ENCODE measurements around the gene COQ7. TPM values are rescaled to one million over a fixed set of nuclear protein-coding genes. Genes with fewer than 3 reads are reported as not detected.

Gene COQ7
- 12.8 TPM for polyA plus RNA-seq (2013, experiment 1 of 2; ENCODE audit: insufficient read length)
- 12.4 TPM for polyA plus RNA-seq (2013, experiment 2 of 2; ENCODE audit: insufficient read length)

DNA sequence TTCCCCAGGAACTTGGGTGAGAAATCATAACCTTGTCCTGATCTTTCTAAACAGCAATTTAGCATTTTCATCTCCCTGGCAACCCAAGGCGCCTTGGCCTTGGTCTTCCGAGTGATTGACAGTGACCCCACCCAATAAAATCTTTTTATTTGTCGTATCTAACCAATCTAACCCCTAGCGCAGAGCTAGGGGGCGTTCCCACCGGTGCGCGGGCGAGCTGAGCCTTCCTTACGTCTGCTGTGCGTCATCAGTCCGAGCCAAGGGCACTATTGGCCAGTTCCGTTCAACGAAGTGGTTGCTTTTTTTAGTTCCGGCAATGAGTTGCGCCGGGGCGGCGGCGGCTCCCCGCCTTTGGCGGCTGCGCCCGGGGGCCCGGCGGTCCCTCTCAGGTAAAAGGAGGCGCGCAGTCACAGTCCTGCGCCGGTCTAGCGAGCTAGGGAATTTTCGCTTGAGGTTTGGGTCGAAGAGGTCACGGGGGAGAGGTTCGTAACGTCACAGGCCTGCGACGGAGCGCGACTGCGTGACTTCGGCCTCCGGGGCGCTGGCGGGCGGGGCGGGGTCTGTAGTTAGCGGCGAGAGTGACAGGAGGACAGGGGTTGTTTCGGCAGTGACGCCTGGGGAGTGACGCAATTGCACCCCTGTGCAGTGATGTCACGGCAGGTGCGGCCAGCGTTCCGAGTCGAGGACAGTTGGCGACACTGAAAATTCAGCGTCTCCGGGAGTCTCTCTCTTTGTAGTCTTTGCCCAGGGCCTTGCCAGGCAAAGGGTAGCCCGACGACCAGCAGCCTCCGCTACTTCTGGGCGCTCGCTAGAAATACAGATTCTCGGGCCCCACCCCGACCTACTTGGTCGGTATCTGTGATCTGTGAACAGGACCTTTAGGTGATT, at the start of gene COQ7:
TSS of gene COQ7 (plus strand) at position 266 of the 888 bp plus-strand sequence. CDS start at position 317, 51 bp downstream.
- DNase-seq, result peak; percentile 100

DNA sequence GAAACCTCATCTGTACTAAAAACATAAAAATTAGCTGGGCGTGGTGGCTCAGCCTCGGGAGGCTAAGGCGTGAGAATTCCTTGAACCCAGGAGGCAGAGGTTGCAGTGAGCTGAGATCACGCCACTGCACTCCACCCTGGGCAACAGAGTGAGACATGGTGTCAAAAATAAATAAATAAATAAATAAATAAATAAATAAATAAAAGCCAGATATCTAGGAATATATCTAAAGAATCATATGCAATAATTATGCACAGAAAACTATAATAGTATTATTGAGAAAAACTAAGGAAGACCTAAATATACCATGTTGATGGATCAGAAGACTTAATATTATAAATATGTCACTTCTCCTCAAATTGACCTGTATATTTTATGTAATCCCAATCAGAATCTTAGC, 46.7 kb upstream of the COQ7 start:
- DNase-seq, result no peak

DNA sequence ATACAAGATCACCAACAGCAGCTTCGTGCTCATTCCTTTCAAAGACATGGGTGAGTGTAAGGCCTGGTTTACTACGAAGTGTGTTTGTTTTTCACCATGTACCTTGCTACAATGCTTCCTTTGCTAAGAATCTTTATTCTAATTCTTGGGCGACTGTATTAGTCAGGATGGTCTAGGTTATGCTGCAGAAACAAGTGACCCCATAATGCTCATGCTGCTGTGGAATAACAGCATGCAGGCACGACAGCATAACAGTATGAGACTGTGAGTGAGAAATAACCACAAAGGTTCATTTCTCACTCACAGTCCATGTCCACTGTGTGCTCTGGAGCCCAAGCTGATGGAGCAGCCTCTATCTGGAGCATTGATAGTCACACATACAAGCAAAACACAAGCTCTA, 45.7 kb upstream of the COQ7 start:
- no peak for DNase-seq

GRCh38 chr16:19027416-19027815, 40.0 kb upstream of the COQ7 start:
- no peak for DNase-seq

GRCh38 chr16:19029980-19030379, 37.4 kb upstream of the COQ7 start:
- no peak for DNase-seq

- no peak for DNase-seq
Observed at GRCh38 chr16:19031738-19032137, 35.7 kb upstream of the COQ7 start.

DNA sequence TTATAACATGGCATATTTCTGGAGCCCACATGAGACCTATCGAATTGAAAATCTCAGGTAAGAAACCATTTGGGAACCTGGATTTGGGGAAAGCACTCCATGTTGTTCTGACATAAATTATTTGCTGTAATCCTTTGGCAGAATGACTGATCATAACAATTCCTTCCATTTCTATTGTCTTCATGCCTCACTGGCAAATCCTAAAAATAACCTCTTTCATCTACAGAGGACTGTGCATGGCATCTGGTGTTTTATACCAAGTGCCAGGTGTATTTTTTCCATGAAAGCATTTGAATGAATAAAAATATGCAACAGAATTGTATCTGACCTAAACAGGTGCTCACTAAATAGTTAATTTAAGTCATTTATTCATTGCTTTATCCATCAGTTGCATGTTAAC, 33.7 kb upstream of the COQ7 start:
- DNase-seq, result no peak

DNA sequence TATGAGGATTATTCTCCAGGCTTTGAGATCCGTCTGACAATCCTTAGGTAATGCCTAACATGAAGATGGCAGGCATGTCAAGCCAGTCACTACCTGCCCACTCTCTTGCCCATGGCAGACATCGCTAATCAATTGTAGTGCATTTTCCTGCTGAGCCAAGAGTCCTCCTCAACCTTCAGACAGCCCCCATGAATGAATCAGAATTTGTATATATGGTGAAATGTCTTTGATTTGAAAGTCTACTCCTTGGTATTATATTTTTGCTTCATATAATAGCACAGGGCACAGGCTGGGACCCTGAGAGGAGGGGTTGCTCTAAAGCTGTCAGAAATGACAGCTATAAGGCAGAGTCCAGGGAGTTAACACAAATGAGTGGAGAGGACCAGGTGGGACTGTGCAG, 27.0 kb upstream of the COQ7 start:
- DNase-seq, result no peak

- no peak for DNase-seq
Observed at GRCh38 chr16:19044769-19045168, 22.6 kb upstream of the COQ7 start.

GRCh38 chr16:19046062-19046461, 21.4 kb upstream of the COQ7 start:
- DNase-seq, result no peak

DNA sequence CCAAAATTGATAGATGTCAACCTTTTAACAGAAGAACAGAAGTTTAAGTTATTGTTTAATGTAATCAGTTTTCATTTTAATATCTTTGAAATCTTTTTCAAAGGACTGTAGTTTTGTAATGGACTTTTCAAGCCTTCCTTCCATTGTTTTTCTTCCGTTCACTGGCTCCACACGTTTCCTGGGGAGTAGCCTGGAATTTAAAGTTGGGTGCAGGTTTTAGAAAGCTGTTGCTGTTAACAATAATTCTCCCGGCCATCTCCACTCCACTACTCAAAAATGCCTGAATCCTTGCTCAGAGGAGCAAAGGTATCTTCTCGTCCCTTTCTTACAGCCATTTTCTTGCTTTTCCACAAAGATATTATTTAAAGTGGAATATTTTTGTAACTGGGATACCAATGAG, 4.7 kb upstream of the COQ7 start:
- DNase-seq, result no peak

- no peak for DNase-seq
Observed at GRCh38 chr16:19066988-19067348, 446 bp upstream of the COQ7 start.

DNA sequence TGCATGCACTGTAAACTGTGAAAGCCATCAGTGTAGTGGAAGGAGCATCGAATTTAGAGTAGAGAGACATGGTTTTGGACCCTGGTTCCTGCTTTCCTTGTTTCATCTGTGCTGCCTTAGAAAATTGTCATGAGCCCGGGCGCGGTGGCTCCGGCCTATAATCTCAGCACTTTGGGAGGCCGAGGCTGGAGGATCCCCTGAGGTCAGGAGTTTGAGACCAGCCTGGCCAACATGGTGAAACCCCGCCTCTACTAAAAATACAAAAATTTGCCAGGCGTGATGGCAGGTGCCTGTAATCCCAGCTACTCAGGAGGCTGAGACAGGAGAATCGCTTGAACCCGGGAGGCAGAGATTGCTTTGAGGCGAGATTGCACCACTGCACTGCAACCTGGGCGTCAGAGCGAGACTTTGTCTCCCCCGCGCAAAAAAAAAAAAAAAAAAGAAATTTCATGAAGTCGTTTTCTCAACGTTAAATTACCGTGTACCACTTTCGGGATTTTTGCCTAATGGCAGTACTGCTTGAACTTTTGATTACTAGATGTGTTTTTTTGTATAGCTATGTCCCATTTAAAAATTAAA, 912 bp downstream of the COQ7 start:
- DNase-seq, result no peak

DNA sequence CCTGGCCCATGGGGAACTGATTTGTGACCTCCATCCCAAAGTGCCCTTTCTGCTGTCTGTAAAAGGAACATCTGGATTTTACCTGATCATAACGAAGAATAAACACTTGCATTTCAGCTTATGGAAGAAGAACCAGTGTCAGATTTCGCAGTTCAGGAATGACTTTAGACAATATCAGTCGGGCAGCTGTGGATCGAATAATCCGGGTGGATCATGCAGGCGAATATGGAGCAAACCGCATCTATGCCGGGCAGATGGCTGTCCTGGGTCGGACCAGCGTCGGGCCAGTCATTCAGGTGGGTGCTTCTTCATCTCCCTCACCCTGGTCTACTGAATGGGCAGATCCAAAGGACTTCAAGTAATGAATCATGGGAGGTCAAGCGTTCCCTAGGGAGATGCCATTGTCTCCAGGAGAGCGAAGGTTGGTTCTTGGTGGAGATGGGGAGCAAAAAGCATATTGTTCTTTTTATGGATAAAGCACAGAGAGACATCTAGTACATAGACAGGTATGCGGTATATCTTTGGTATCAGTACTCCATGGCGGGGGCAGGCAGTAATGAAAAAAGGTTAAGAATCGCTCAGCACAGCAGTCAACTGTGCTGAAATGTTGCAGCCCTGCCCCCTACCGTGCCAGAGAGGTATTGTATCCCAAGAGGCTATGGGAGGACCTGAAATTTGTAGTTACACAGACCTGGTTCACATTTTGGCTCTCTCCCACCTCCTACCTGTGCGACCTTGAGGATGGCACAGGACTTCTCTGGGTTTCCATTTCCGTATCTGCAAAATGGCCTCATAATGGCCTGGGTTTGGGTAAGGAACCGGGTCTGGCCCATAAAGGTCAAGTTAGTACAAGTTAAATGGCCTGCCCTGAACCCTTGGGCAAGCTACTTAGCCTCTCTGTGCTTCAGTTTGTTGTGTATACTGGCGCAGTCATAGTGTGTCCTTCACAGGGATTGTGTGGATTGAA, 4.7 kb downstream of the COQ7 start:
- DNase-seq, result peak; percentile 25

GRCh38 chr16:19073344-19073743, 5.9 kb downstream of the COQ7 start:
- DNase-seq, result no peak

GRCh38 chr16:19073863-19074262, 6.4 kb downstream of the COQ7 start:
- DNase-seq, result no peak

DNA sequence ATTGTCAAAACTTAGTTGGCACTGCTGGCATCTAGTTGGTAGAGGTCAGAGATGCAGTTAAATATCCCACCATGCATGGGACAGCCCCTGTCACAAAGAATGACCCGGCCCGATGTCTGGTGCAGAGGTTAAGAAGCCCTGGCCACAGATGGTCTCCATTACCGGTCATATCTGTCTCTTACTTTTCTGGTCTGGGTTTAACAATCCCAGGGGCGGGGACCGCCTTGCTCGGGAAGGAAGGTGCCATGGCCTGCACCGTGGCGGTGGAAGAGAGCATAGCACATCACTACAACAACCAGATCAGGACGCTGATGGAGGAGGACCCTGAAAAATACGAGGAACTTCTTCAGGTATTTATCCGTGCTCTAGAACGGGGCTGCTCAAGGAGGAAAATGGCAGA, 8.1 kb downstream of the COQ7 start:
- DNase-seq, result no peak

DNA sequence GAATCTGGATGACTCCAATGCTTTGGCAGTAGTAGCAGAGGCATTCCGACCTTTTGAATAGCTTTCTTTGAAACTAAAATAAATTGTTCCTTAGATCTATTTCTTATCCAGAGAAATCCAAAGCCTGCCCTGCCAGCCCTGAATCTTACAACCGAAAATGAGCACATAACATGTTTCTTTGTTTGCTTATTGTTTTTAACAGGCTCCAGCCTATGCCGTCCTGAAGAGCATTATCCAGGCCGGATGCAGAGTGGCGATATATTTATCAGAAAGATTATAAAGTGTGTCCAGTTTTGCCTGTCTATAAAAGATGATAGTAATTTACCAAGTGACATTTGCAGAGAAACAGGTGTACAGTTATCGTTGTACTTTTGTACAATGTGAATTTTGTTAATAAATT, 10.5 kb downstream of the COQ7 start:
- no peak for DNase-seq

GRCh38 chr16:19083670-19084069, 16.3 kb downstream of the COQ7 start:
- no peak for DNase-seq

DNA sequence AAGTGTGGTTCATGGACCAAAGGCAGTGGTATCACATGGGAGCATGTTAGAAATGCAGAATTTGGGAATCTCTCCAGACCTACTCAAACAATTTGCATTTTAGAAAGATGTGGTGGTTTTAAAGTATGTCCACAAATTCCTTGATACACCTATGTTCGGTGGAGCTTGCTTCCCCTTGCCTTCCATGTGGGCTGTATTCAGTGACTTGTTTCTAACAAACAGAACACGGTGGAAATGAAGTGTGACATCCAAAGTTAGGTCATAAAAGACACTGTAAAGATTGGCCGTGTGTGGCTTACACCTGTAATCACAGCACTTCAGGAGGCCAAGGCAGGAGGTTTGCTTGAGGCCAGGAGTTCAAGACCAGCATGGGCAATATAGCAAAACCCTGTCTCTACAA, 16.7 kb downstream of the COQ7 start:
- no peak for DNase-seq

DNA sequence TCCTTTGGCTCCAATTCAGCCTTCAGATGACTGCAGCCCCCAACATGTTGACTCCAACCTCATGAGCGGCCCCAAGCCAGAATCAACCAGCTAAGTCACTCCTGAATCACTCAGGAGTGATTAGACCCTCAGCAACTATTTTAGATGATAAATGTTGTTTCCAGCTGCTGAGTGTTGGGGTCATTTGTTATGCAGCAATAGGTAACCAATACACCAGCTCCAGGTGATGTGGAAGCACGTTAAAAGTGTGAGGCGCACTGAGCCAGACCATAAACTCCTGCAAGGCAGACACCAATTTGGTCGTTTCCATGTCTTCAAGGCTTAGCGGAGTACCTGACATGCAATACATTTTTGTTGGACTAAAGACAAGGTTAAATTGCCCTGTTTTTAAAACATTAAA, 17.5 kb downstream of the COQ7 start:
- DNase-seq, result no peak

- DNase-seq, result no peak
Observed at GRCh38 chr16:19085679-19086200, 18.3 kb downstream of the COQ7 start.
